GM23338 (cell line): ENCODE measurements around the gene GPR108. TPM values are rescaled to one million over a fixed set of nuclear protein-coding genes. Genes with fewer than 3 reads are reported as not detected.

Experiments
- ATAC-seq: fragments of 200-7000 bp; cut with Tn5 transposase; 3 replicates; pipeline ENCODE4 v1.9.1; 2020
- DNase-seq: peaks from one replicate; pipeline ENCODE4 v3.0.0-alpha.2; 2015; ENCODE audit warnings: low spot score
- H2AFZ ChIP-seq: fragments of 200-600 bp; sonication (generic); 2 replicates; pipeline ENCODE4 v1.8.0; 2016; ENCODE audit warnings: antibody characterized with exemption, mild to moderate bottlenecking, moderate library complexity
- H3F3A ChIP-seq: fragments of 200-600 bp; sonication (generic); replicated peaks from 2 replicates; pipeline ENCODE4 v1.8.0; 2017; ENCODE audit warnings: antibody characterized with exemption, mixed run types, low read depth
- H3K27ac ChIP-seq: fragments of 200-600 bp; sonication (generic); 2 replicates; pipeline ENCODE4 v1.6.1; 2016; ENCODE audit warnings: low read depth
- H3K27me3 ChIP-seq: fragments of 200-600 bp; sonication (generic); 2 replicates; pipeline ENCODE4 v1.8.0; 2016; ENCODE audit warnings: mild to moderate bottlenecking, mixed run types, moderate library complexity; ENCODE audit not compliant: insufficient read depth
- H3K36me3 ChIP-seq: fragments of 200-600 bp; sonication (generic); 2 replicates; pipeline ENCODE4 v1.8.0; 2016; ENCODE audit warnings: mild to moderate bottlenecking; ENCODE audit not compliant: insufficient read depth
- H3K4me1 ChIP-seq: fragments of 200-600 bp; sonication (generic); 2 replicates; pipeline ENCODE4 v1.8.0; 2016; ENCODE audit warnings: mild to moderate bottlenecking, moderate library complexity; ENCODE audit not compliant: insufficient read depth
- H3K4me2 ChIP-seq: fragments of 200-600 bp; sonication (generic); 2 replicates; pipeline ENCODE4 v1.7.1; 2017; ENCODE audit warnings: mixed run types
- H3K4me3 ChIP-seq: fragments of 200-600 bp; sonication (generic); 2 replicates; pipeline ENCODE4 v1.6.1; 2016; ENCODE audit warnings: mixed run types
- H3K79me2 ChIP-seq: fragments of 200-600 bp; sonication (generic); replicated peaks from 2 replicates; pipeline ENCODE4 v1.8.0; 2017; ENCODE audit warnings: mild to moderate bottlenecking; ENCODE audit not compliant: insufficient read depth
- H3K9me2 ChIP-seq: fragments of 200-600 bp; sonication (generic); 2 replicates; pipeline ENCODE4 v1.8.0; 2017; ENCODE audit not compliant: insufficient read depth
- H4K20me1 ChIP-seq: fragments of 200-600 bp; sonication (generic); replicated peaks from 2 replicates; pipeline ENCODE4 v1.8.0; 2017; ENCODE audit warnings: mild to moderate bottlenecking; ENCODE audit not compliant: insufficient read depth
- H3K27ac Mint-ChIP-seq: 2 replicates; pipeline ENCODE4 v1.8.0; 2020; ENCODE audit warnings: inconsistent platforms, mild to moderate bottlenecking, moderate library complexity, mixed read lengths
- H3K27me3 Mint-ChIP-seq: 3 replicates; pipeline ENCODE4 v1.8.0; 2022; ENCODE audit warnings: low read depth, mild to moderate bottlenecking, moderate library complexity, mixed read lengths, inconsistent platforms; ENCODE audit not compliant: insufficient read depth, poor library complexity
- H3K36me3 Mint-ChIP-seq: 3 replicates; pipeline ENCODE4 v1.8.0; 2021; ENCODE audit warnings: low read depth, mild to moderate bottlenecking, inconsistent platforms, moderate library complexity, mixed read lengths
- H3K4me1 Mint-ChIP-seq: 3 replicates; pipeline ENCODE4 v1.8.0; 2020; ENCODE audit warnings: mild to moderate bottlenecking, inconsistent platforms, mixed read lengths
- H3K4me3 Mint-ChIP-seq: 3 replicates; pipeline ENCODE4 v1.8.0; 2021; ENCODE audit warnings: moderate library complexity, mild to moderate bottlenecking, inconsistent platforms, mixed read lengths
- H3K9me3 Mint-ChIP-seq: 3 replicates; pipeline ENCODE4 v1.8.0; 2020; ENCODE audit warnings: moderate library complexity, mild to moderate bottlenecking, inconsistent platforms, mixed read lengths
- CREB1 ChIP-seq: fragments of 250-450 bp; sonication (Bioruptor Pico); IDR thresholded peaks from 2 replicates; pipeline ENCODE4 v1.5.0; 2020; ENCODE audit warnings: low read depth, mild to moderate bottlenecking, moderate library complexity
- EZH2 ChIP-seq: fragments of 200-600 bp; sonication (generic); IDR thresholded peaks from one replicate; pipeline ENCODE4 v1.8.0; 2017; ENCODE audit warnings: antibody characterized with exemption, mild to moderate bottlenecking, low read depth; ENCODE audit not compliant: unreplicated experiment
- EZH2phosphoT487 ChIP-seq: fragments of 200-600 bp; sonication (generic); IDR thresholded peaks from one replicate; pipeline ENCODE4 v1.8.1; 2018; ENCODE audit warnings: antibody characterized with exemption; ENCODE audit not compliant: unreplicated experiment
- JUNB ChIP-seq: IDR thresholded peaks from one replicate; pipeline ENCODE4 v1.6.1; 2016; ENCODE audit warnings: antibody characterized with exemption; ENCODE audit not compliant: unreplicated experiment
- NANOG ChIP-seq: IDR thresholded peaks from 2 replicates; pipeline ENCODE4 v1.6.1; 2016; ENCODE audit warnings: antibody characterized with exemption, borderline replicate concordance
- POLR2AphosphoS5 ChIP-seq: IDR thresholded peaks from 2 replicates; pipeline ENCODE4 v1.6.1; 2016; ENCODE audit warnings: antibody characterized with exemption, low read depth
- STAT1 ChIP-seq: IDR thresholded peaks from one replicate; pipeline ENCODE4 v1.6.1; 2016; ENCODE audit warnings: antibody characterized with exemption; ENCODE audit not compliant: unreplicated experiment
- ZNF114 ChIP-seq: fragments of 250-450 bp; sonication (Bioruptor Pico); IDR thresholded peaks from 2 replicates; pipeline ENCODE4 v1.5.0; 2020; ENCODE audit warnings: mild to moderate bottlenecking, moderate library complexity
- polyA plus RNA-seq: library from polyadenylated mRNA; unstranded; fragments of >200 nt; fragmentation: Nextera tagmentation; extraction: Ambion mirVana; gene quantifications from 2 replicates; pipeline ENCODE4 v1.2.1, GENCODE V29; 2016
- total RNA-seq: library from RNA; depleted of rRNA; stranded (reverse); fragments of >200 nt; shearing (Covaris generic); gene quantifications from 2 replicates; pipeline ENCODE4 v1.2.3, GENCODE V29; 2014
- TF ChIP-seq, protein P1 (sequence below): fragments of 250-450 bp; sonication (Bioruptor Pico); IDR thresholded peaks from 2 replicates; pipeline ENCODE4 v1.5.0; 2020; ENCODE audit warnings: mild to moderate bottlenecking, moderate library complexity
- TF ChIP-seq, protein P2 (sequence below): IDR thresholded peaks from one replicate; pipeline ENCODE4 v1.6.1; 2018; ENCODE audit warnings: antibody characterized with exemption; ENCODE audit not compliant: unreplicated experiment
- TF ChIP-seq, protein P3 (sequence below): IDR thresholded peaks from 2 replicates; pipeline ENCODE4 v1.6.1; 2016; ENCODE audit warnings: antibody characterized with exemption

GPR108 gene
- total and polyA plus RNA-seq, 2 experiments from 2014 or later = 44.8 to 57.9 TPM

DNA sequence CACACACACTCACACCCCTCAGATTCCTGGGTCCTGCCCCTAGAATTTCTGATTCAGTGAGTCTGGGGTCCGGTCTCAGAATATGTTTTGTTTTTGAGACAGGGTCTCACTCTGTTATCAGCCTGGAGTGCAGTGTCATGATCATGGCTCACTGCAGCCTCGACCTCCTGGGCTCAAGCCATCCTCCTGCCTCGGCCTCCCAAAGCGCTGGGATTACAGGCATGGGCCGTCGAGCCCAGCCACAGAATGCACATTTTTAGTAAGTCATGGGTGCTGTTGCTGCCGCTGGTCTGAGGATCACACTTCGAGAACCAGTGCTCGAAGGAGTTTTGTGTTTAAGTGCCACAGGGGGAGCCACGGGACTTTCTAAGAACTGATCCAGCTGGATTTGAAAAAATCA, 45.4 kb downstream of the GPR108 start:
- no peaks in the 10 kb centered on the region for H3K9me2 ChIP-seq
- Mint-ChIP-seq H3K27me3 (peaks cover 8% of the 10 kb centered on the region), H3K4me3 (no peak overlapping the region), H3K36me3 (peaks cover 44% of the 10 kb centered on the region), H3K9me3 (peaks cover 90% of the 10 kb centered on the region), H3K4me1 (no peaks in the 10 kb centered on the region), H3K27ac (no peak overlapping the region)
- no peaks in the 10 kb centered on the region for H3F3A ChIP-seq
- H4K20me1 ChIP-seq = no peaks in the 10 kb centered on the region
- H3K36me3 ChIP-seq = no peaks in the 10 kb centered on the region
- no peaks in the 10 kb centered on the region for H3K4me1 ChIP-seq
- no peak overlapping the region for H3K4me3 ChIP-seq
- no peak for TF ChIP-seq EZH2phosphoT487
- TF ChIP-seq ZNF114 = no peak
- TF ChIP-seq EZH2 = no peak
- no peak for TF ChIP-seq JUNB
- TF ChIP-seq STAT1 = no peak
- TF ChIP-seq NANOG = no peak
- no peak for TF ChIP-seq POLR2AphosphoS5
- TF ChIP-seq, protein P1, sequence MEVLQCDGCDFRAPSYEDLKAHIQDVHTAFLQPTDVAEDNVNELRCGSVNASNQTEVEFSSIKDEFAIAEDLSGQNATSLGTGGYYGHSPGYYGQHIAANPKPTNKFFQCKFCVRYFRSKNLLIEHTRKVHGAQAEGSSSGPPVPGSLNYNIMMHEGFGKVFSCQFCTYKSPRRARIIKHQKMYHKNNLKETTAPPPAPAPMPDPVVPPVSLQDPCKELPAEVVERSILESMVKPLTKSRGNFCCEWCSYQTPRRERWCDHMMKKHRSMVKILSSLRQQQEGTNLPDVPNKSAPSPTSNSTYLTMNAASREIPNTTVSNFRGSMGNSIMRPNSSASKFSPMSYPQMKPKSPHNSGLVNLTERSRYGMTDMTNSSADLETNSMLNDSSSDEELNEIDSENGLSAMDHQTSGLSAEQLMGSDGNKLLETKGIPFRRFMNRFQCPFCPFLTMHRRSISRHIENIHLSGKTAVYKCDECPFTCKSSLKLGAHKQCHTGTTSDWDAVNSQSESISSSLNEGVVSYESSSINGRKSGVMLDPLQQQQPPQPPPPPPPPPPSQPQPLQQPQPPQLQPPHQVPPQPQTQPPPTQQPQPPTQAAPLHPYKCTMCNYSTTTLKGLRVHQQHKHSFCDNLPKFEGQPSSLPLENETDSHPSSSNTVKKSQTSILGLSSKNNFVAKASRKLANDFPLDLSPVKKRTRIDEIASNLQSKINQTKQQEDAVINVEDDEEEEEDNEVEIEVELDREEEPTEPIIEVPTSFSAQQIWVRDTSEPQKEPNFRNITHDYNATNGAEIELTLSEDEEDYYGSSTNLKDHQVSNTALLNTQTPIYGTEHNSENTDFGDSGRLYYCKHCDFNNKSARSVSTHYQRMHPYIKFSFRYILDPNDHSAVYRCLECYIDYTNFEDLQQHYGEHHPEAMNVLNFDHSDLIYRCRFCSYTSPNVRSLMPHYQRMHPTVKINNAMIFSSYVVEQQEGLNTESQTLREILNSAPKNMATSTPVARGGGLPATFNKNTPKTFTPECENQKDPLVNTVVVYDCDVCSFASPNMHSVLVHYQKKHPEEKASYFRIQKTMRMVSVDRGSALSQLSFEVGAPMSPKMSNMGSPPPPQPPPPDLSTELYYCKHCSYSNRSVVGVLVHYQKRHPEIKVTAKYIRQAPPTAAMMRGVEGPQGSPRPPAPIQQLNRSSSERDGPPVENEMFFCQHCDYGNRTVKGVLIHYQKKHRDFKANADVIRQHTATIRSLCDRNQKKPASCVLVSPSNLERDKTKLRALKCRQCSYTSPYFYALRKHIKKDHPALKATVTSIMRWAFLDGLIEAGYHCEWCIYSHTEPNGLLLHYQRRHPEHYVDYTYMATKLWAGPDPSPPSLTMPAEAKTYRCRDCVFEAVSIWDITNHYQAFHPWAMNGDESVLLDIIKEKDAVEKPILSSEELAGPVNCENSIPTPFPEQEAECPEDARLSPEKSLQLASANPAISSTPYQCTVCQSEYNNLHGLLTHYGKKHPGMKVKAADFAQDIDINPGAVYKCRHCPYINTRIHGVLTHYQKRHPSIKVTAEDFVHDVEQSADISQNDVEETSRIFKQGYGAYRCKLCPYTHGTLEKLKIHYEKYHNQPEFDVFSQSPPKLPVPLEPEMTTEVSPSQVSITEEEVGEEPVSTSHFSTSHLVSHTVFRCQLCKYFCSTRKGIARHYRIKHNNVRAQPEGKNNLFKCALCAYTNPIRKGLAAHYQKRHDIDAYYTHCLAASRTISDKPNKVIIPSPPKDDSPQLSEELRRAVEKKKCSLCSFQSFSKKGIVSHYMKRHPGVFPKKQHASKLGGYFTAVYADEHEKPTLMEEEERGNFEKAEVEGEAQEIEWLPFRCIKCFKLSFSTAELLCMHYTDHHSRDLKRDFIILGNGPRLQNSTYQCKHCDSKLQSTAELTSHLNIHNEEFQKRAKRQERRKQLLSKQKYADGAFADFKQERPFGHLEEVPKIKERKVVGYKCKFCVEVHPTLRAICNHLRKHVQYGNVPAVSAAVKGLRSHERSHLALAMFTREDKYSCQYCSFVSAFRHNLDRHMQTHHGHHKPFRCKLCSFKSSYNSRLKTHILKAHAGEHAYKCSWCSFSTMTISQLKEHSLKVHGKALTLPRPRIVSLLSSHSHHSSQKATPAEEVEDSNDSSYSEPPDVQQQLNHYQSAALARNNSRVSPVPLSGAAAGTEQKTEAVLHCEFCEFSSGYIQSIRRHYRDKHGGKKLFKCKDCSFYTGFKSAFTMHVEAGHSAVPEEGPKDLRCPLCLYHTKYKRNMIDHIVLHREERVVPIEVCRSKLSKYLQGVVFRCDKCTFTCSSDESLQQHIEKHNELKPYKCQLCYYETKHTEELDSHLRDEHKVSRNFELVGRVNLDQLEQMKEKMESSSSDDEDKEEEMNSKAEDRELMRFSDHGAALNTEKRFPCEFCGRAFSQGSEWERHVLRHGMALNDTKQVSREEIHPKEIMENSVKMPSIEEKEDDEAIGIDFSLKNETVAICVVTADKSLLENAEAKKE (CRISPR knock-in tag) = no peak
- TF ChIP-seq CREB1 (CRISPR knock-in tag) = no peak
- TF ChIP-seq, protein P2, sequence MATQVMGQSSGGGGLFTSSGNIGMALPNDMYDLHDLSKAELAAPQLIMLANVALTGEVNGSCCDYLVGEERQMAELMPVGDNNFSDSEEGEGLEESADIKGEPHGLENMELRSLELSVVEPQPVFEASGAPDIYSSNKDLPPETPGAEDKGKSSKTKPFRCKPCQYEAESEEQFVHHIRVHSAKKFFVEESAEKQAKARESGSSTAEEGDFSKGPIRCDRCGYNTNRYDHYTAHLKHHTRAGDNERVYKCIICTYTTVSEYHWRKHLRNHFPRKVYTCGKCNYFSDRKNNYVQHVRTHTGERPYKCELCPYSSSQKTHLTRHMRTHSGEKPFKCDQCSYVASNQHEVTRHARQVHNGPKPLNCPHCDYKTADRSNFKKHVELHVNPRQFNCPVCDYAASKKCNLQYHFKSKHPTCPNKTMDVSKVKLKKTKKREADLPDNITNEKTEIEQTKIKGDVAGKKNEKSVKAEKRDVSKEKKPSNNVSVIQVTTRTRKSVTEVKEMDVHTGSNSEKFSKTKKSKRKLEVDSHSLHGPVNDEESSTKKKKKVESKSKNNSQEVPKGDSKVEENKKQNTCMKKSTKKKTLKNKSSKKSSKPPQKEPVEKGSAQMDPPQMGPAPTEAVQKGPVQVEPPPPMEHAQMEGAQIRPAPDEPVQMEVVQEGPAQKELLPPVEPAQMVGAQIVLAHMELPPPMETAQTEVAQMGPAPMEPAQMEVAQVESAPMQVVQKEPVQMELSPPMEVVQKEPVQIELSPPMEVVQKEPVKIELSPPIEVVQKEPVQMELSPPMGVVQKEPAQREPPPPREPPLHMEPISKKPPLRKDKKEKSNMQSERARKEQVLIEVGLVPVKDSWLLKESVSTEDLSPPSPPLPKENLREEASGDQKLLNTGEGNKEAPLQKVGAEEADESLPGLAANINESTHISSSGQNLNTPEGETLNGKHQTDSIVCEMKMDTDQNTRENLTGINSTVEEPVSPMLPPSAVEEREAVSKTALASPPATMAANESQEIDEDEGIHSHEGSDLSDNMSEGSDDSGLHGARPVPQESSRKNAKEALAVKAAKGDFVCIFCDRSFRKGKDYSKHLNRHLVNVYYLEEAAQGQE = no peak
- TF ChIP-seq, protein P3, sequence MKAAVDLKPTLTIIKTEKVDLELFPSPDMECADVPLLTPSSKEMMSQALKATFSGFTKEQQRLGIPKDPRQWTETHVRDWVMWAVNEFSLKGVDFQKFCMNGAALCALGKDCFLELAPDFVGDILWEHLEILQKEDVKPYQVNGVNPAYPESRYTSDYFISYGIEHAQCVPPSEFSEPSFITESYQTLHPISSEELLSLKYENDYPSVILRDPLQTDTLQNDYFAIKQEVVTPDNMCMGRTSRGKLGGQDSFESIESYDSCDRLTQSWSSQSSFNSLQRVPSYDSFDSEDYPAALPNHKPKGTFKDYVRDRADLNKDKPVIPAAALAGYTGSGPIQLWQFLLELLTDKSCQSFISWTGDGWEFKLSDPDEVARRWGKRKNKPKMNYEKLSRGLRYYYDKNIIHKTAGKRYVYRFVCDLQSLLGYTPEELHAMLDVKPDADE = no peak
- no peaks in the 10 kb centered on the region for H3K27me3 ChIP-seq
- H3K27ac ChIP-seq = no peak overlapping the region
- H3K4me2 ChIP-seq = no peak overlapping the region
- H3K79me2 ChIP-seq = no peaks in the 10 kb centered on the region
- H2AFZ ChIP-seq = no peak overlapping the region
- ATAC-seq (no peak), DNase-seq (no peak)
